ENCODE data around the gene GET4. TPM values are rescaled to one million over a fixed set of nuclear protein-coding genes. Genes with fewer than 3 reads are reported as not detected.

Gene GET4
- total and polyA plus RNA-seq, 10 of the 15 experiments (the other 5 are each of a cell fraction or from before 2014, with no cell fraction given), result 0.66 to 73.8 (median 34.0) TPM

- no peak for TF ChIP-seq DPF2 (IDR thresholded peaks at IDR 0.05)
- no peak for TF ChIP-seq ZNF24 (IDR thresholded peaks at IDR 0.05)
- TF ChIP-seq BMI1 (IDR thresholded peaks at IDR 0.05; ENCODE audit: borderline replicate concordance), result no peak
- no peak for TF ChIP-seq MEF2A (IDR thresholded peaks at IDR 0.05; ENCODE audit: insufficient read depth, low read depth, low read length)
- TF ChIP-seq IRF3 (IDR thresholded peaks at IDR 0.05), result no peak
- TF ChIP-seq GATAD2B (conservative IDR thresholded peaks at IDR 0.05; ENCODE audit: low read depth), result no peak
- TF ChIP-seq USF1 (IDR thresholded peaks at IDR 0.05; ENCODE audit: borderline replicate concordance, extremely low read length, insufficient read depth, low read depth, low read length), result no peak
- no peak for TF ChIP-seq ZZZ3 (IDR thresholded peaks at IDR 0.05; ENCODE audit: control insufficient read depth, insufficient read length, low read depth)
- TF ChIP-seq ZBTB11 (CRISPR knock-in tag; IDR thresholded peaks at IDR 0.05), result no peak
- TF ChIP-seq JUNB (IDR thresholded peaks at IDR 0.05), result no peak
- TF ChIP-seq PAX8 (IDR thresholded peaks at IDR 0.05), result no peak
- H3K9ac ChIP-seq (ENCODE audit: control insufficient read depth, insufficient read depth, low read length), result no peak overlapping the region
- H3K79me2 ChIP-seq (ENCODE audit: control insufficient read depth, insufficient read depth, low read length), result no peaks in the 10 kb centered on the region; the same call in none of the 2 replicates
- DNase-seq (ENCODE audit: low read depth, low spot score) (no peak), ATAC-seq (no peak), FAIRE-seq (no peak)
- no TSS peak for BruUV-seq (replicated peaks)
- no peaks in the 10 kb centered on the region for H4K20me1 ChIP-seq (ENCODE audit: control insufficient read depth, insufficient read depth)
- H3K4me2 ChIP-seq (ENCODE audit: control insufficient read depth, insufficient read depth), result no peak overlapping the region
- ChIA-PET RAD21 (ENCODE audit: unreplicated experiment) (interaction anchor here (0.7 kb wide), 1 partner anchor 77 kb away, joined by 3 read pairs; no protein-coding TSS in a partner anchor), CTCF (interaction anchor here (1.0 kb wide), 1 partner anchor 66 kb away, joined by 3 read pairs; no protein-coding TSS in a partner anchor), POLR2A (no interaction called here), SMC1A (ENCODE audit: uncharacterized antibody, unreplicated experiment) (interaction anchor here (1.4 kb wide), 1 partner anchor 62 kb away, joined by 4 read pairs; no protein-coding TSS in a partner anchor)
- H3K9me3 ChIP-seq (replicated peaks; ENCODE audit: control insufficient read depth, insufficient read depth, low read length), result no peaks in the 10 kb centered on the region
- H3K4me1 ChIP-seq (ENCODE audit: control insufficient read depth, insufficient read depth, low read length), result peaks cover 16% of the 10 kb centered on the region
- peaks cover 0 to 3% of the 10 kb centered on the region in 2 experiments; a peak in 2 of 4 replicates for H3K36me3 ChIP-seq (ENCODE audit: control insufficient read depth in 2 of 2, insufficient read depth in 2 of 2, low read length in 1 of 2)
- 86% methylated on average over 35 of the region's 41 CpGs for WGBS (ENCODE audit: insufficient coverage, insufficient replicate concordance, low lambda C conversion rate, missing lambda C conversion rate)
- no peak overlapping the region for H2AFZ ChIP-seq (ENCODE audit: control insufficient read depth, low read depth, low read length)
- intact Hi-C loops (cut with micrococcal nuclease; ENCODE audit: unreplicated experiment) (no loop called here), in situ Hi-C loops (cut with MboI) (no loop called here)
- H3K4me3 ChIP-seq, result no peak overlapping the region
- no peak overlapping the region for H3K27ac ChIP-seq (ENCODE audit: control insufficient read depth, insufficient read depth)
- no peaks in the 10 kb centered on the region for H3K27me3 ChIP-seq (replicated peaks in 1 of 2; ENCODE audit: control insufficient read depth in 2 of 2, insufficient read depth in 2 of 2, low read length in 1 of 2)
Observed at GRCh38 chr7:911791-912480, 35.6 kb downstream of the GET4 start.
